ENCODE data around the gene HOXD11.

- TF ChIP-seq POLR2AphosphoS5 (IDR thresholded peaks at IDR 0.05) (no peak), EP300 (IDR thresholded peaks at IDR 0.05) (no peak), CTCF (IDR thresholded peaks at IDR 0.05) (no peak)
Measured at GRCh38 chr2:176114930-176115625, 8.0 kb downstream of the HOXD11 start.
